ENCODE measurements around the gene SPTB. TPM values are rescaled to one million over a fixed set of nuclear protein-coding genes. Genes with fewer than 3 reads are reported as not detected.

The SPTB gene
- total RNA-seq, 1 donor from 2014 or later: 3.0 TPM

GRCh38 chr14:64831419-64831818 is 48.3 kb downstream of the SPTB start:
- H3K4me1 ChIP-seq: no peaks in the 10 kb centered on the region
- H3K27ac ChIP-seq: no peak overlapping the region
- no peaks in the 10 kb centered on the region for H3K27me3 ChIP-seq
- H3K4me3 ChIP-seq: no peak overlapping the region
- no peaks in the 10 kb centered on the region for H3K9me3 ChIP-seq
- ATAC-seq (no peak), DNase-seq (no peak)
- intact Hi-C loops (cut with DNase I): no loop called here
- no peak for TF ChIP-seq CTCF (IDR thresholded peaks at IDR 0.05)
- no peaks in the 10 kb centered on the region for H3K36me3 ChIP-seq

- no peaks in the 10 kb centered on the region for H3K4me1 ChIP-seq
- H3K27ac ChIP-seq: no peak overlapping the region
- H3K9me3 ChIP-seq: no peaks in the 10 kb centered on the region
- no peak overlapping the region for H3K4me3 ChIP-seq
- H3K36me3 ChIP-seq: no peaks in the 10 kb centered on the region
- TF ChIP-seq CTCF (IDR thresholded peaks at IDR 0.05): no peak
- DNase-seq (no peak), ATAC-seq (no peak)
- intact Hi-C loops (cut with DNase I): no loop called here
- H3K27me3 ChIP-seq: no peaks in the 10 kb centered on the region
Observed at GRCh38 chr14:64830961-64831360, 48.7 kb downstream of the SPTB start.

GRCh38 chr14:64828071-64828470 is 51.6 kb downstream of the SPTB start:
- intact Hi-C loops (cut with DNase I): loop anchor here (10.0 kb wide), 1 partner anchor 57 kb away; no protein-coding TSS in a partner anchor
- ATAC-seq: no peak
- TF ChIP-seq CTCF (IDR thresholded peaks at IDR 0.05): no peak

GRCh38 chr14:64826845-64827244 is 52.9 kb downstream of the SPTB start:
- ATAC-seq (peak; percentile 77), DNase-seq (no peak)
- Histone ChIP-seq H3K4me1 (peaks cover 3% of the 10 kb centered on the region), H3K27ac (no peak overlapping the region), H3K9me3 (no peaks in the 10 kb centered on the region), H3K36me3 (no peaks in the 10 kb centered on the region), H3K27me3 (peaks cover 3% of the 10 kb centered on the region), H3K4me3 (no peak overlapping the region)
- TF ChIP-seq CTCF (IDR thresholded peaks at IDR 0.05): no peak
- intact Hi-C loops (cut with DNase I): loop anchor here (10.0 kb wide), 1 partner anchor 58 kb away; no protein-coding TSS in a partner anchor

More at GRCh38 chr14:64828071-64828470, 51.6 kb downstream of the SPTB start:
- Histone ChIP-seq H3K4me1 (peaks cover 3% of the 10 kb centered on the region), H3K36me3 (no peaks in the 10 kb centered on the region), H3K27me3 (no peaks in the 10 kb centered on the region), H3K9me3 (no peaks in the 10 kb centered on the region), H3K4me3 (no peak overlapping the region), H3K27ac (no peak overlapping the region)
- no peak for DNase-seq

- intact Hi-C loops (cut with DNase I): loop anchor here (10.0 kb wide), 1 partner anchor 58 kb away; no protein-coding TSS in a partner anchor
- TF ChIP-seq CTCF (IDR thresholded peaks at IDR 0.05): no peak
- no peak for DNase-seq
- Histone ChIP-seq H3K36me3 (no peaks in the 10 kb centered on the region), H3K27ac (no peak overlapping the region), H3K4me3 (no peak overlapping the region), H3K9me3 (no peaks in the 10 kb centered on the region), H3K27me3 (peaks cover 3% of the 10 kb centered on the region), H3K4me1 (peaks cover 3% of the 10 kb centered on the region)
- ATAC-seq: no peak
Observed at GRCh38 chr14:64826333-64826732, 53.4 kb downstream of the SPTB start.

GRCh38 chr14:64825509-64825908 is 54.2 kb downstream of the SPTB start:
- no peak for DNase-seq
- no peaks in the 10 kb centered on the region for H3K36me3 ChIP-seq
- no peak overlapping the region for H3K27ac ChIP-seq
- H3K4me1 ChIP-seq: peaks cover 3% of the 10 kb centered on the region
- ATAC-seq: no peak
- peaks cover 3% of the 10 kb centered on the region for H3K27me3 ChIP-seq
- no peaks in the 10 kb centered on the region for H3K9me3 ChIP-seq
- no peak overlapping the region for H3K4me3 ChIP-seq
- intact Hi-C loops (cut with DNase I): loop anchor here (10.0 kb wide), 1 partner anchor 59 kb away; no protein-coding TSS in a partner anchor
- no peak for TF ChIP-seq CTCF (IDR thresholded peaks at IDR 0.05)
